HG03439 (cell line): ENCODE measurements around the gene EEFSEC.

ENCODE experiments used
- ATAC-seq: cut with Tn5 transposase; IDR thresholded peaks from one replicate; pipeline ENCODE4 v1.9.1; 2021; ENCODE audit warnings: mild to moderate bottlenecking, moderate library complexity; ENCODE audit not compliant: unreplicated experiment

EEFSEC gene

DNA sequence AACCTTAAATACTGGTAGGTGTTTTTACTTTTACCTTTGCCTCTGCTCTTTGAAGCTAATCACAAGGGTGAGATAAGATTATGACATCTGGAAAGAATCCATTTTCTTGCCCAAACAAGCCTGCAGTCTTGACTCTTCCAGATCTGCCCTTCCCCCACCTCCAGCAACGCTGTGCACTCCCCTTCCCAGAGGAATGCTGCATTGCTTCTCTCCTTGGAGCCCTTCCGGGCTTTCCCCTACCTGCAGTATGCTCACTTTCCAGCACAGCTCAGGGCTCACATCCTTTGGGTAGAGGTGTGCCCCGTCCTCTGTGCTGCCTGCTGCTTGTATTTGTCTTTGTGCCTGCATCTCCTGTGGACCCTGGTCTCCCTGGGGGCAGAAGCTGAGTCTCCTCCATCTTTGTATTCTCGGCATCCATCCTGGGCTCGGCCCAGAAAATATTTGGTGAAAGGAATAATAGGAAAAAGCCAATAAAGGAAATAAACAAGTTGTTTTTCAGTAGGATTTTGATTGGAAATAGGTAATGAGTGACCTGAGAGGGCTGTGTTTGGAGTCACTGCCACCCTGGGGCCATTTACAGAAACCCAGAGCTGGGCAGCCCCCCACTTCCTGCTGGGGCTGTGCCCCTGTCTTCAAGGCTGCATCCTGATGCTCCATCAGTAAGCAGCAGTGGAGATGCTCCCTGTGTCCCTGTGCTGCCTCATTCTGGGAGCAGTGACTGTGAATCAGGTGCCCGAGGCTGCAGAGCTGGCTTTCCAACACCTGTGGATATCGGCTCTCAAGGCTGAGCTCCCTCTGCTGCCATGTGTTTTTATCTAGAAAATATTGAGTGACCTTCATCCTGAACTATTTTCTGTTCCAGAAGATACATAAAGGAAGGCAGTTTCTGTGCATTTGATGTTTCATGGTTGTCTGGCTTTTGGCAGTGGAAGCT is 117.5 kb downstream of the EEFSEC start:
- ATAC-seq: no peak

DNA sequence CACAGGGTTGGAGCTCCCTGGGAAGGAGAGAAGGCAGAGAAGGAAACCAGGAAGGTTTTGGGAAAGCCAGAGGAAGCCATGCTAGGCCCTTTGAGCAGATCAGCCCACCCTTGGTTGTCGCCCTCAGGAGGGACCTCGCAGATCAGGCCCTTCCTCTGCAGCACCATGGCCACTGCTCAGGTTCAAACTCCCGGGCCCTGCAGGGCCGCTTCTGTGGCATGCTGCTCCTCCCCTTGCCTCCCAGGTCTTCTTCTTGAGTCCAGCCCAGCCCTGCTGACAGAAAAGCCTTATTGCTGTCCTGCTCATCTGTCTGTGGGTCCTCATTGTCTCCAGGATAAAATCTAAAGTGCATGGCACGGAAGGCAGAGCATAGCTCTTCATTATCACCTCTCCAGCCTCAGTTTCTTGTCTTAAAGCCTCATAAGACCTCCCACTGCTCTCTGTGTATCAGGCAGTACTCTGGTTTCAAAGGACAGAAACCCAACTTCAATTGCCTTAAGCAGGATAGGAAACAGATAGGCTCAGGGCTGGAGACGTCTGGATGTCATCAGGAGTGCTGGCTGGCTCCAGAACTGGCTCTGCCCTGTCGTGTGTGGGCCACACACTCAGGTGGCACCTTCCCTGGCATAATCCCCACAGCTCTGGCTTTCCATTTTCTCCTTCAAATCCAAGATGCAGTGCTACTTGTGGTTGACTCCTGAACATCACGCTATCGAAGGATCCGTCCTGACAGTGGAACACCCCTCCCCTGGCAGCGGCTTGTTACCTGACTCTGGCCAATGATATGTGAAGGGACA is 118.5 kb downstream of the EEFSEC start:
- ATAC-seq: no peak

DNA sequence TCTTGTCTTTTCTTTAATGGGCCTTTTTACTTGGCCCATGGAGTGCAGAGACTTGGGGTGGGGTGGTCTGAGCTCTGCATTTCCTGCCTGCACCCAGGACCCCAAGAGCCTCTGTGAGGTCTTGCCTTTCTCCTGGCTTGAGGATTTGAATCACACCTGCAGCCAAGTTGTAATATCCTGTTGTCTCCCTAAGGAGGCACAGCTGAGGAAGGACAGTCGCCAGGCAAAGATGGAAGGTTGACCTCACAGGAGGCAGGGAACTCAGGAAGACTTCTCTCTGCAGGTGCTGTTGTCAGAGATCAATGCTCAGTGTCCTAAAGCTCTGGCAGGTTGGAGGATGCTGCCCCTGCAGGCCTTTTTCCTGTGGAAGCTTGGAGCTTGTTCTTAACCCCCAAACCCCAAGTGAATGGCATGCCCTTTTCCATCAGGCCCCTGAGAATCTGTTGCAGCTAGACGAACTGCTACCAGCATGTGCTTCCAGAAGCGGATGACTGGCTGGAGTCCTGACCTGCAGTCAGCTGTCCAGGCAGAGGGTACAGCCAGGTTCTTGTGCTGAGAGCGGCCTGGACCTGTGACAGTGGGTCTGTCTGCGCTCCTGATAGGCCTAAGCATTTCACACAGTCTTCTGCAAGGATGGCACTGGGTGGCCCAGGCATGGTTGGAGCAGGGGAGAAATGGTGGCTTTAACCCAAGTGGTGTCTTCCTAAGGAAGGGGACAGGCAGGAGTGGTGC is 120.0 kb downstream of the EEFSEC start:
- ATAC-seq: no peak

DNA sequence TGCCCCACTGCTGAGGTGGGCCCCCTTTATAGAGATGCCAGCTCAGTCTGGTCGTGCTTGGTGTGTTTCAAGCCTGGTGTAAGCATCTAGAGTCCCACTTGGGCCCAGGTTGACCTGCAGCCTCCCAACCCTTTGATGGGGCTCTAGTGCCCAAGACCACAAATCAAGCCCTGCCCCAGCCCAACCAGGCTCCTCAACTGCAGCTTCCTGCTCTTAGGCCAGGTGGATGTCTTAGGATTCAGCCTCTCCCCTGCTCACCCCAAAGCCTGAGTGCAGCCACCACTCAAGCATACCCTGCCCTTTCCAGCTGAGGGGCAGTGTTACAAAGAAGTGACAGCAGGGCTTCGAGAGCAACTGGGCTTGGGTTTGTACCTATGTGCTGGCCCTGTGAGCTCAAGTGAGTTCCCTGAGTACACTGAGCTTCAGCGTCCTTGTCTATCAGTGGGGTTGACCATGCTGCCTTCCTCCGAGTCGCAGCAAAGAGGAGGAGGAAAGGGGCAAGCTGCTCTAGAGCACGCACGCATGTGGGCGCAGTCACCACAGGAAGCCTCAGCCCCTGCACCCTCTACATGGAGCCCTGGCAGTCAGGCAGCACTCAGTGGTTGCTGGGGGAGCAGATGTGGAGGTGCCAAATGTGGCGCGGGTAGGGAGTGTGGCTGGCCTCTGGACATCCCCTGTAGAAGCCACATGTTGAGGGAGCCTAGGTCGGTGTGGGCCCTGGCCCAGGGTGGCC is 120.7 kb downstream of the EEFSEC start:
- no peak for ATAC-seq

DNA sequence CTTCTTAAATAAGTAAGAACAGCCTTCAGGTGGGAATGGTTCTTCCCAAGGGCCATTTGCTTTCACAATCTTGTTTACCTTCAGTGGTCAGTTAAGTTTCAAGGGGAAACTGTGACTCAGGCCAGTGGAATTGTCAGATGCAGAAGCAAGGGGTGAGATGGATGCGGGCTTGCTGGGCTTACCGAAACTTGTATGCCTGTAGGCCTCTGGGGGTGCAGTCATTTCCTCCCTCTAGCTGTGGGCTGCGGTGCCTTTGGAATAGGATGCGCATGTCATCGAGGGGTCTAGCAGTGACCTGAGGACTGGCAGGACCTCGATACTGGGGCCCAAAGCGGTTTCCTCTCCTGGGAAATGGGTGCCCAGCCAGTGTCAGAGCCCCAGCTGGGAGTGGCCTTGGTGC is 121.6 kb downstream of the EEFSEC start:
- ATAC-seq: no peak

DNA sequence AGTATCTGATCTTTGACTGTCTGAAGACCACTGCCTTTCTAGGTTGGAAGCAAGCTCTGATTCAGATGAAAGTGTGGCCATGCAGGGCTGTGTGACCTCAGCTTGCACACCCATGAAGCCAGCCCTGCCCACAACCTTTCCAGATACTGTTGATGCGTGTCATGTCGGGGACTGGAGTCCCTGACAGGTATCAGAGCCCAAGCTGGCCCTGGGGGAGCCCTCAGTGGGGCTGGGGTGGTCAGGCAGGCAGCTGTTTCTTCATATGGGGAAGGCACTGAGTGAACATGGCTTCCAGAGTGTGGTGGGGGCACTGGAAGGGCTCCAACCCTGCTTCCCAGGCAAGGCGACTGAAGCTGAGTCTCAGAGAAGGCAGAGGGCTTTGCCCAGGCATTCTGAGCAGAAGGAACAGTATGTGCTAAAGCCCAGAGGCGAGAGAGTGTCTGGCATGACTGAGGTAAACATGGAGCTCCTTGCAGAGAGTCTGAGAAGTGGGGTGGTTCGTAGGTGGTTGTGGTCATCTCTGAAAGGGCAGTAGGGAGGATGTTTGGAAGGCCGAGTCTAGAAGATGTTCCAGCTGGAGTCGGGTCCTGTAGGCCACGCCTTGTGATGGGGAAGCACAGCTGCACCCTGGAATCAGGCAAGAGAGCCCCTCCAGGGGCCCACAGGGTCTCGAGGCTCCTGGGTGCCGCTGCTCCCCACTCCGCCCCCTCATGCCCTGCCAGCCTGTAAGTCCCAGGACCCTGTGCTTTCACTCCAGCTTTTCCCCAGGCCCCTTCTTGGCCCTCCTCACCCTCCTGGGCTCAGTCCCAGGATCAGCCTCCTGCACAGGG is 122.2 kb downstream of the EEFSEC start:
- no peak for ATAC-seq

DNA sequence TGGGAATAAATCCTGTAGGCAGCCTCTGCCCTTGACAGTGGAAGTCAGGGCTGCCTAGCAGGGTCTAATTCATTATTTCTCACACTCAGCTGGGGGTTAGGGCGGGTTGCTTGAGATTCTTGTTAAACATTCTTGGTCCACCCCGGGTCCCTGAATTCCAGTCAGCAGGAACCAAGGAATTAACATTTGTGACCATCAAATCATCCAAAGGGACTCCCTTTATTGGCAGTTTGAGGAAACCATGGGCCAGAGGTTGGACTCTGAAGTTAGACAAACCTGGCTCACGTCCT is 122.8 kb downstream of the EEFSEC start:
- ATAC-seq: no peak

DNA sequence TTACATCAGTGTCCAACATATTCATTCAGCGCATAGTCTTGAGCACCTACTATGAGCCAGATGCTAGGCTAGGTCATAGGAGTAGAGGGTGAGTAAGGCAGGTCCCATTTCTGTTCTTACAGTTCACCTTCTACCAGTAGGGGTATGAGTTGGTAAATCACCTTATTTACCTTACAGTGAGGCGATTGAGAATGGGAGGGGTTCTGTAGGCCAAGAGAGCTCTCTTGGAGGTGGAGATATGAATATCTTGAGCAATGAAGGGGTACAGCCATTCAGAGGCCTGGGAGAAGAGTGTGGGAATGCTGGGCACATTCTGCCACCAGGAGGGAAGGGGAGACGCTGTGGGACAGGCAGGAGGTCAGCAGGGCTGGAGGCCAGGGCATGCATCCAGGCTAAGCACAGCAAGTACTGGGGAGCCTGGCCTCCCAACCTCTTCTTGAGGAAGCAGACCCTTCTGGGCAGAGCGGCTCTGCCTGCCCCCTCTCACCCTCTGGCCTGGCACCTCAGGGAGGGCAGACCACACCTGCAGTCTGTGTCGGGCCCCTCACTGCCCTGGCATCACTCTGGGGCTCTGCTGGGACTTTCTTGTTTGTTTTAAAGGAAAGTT is 123.4 kb downstream of the EEFSEC start:
- ATAC-seq: no peak

DNA sequence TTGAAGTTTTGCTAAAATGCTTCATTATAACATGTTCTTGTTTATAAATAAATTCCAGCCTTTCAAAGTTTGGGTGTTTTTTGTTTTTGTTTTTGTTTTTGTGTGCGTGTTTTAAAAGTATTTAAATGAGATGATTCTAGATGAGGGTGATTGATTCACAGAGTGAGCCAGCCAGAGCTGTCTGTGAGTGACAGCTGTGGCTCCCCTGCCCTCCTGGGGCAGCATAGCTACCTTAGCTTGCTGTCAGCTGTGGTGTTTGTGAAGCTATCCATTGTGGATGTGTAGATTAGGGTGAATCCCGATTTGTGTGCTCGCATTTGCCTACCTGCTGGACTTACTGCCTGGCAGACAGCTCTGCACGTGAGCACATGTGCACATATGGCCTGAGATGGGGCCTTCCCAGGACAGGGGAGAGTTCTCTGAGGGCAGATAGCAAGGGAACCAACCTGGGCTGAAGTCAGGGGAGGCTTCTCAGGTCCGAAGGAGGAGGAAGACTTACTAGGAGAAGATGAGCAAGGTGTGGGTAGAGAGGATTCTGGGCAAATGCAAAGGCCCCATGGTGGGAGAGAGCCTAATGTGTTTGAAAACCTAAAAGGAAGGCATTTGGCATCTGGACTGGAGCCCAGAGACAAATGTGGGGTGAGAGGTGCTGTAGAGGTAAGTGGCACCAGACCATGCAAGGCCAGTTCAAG is 124.2 kb downstream of the EEFSEC start:
- ATAC-seq: no peak

DNA sequence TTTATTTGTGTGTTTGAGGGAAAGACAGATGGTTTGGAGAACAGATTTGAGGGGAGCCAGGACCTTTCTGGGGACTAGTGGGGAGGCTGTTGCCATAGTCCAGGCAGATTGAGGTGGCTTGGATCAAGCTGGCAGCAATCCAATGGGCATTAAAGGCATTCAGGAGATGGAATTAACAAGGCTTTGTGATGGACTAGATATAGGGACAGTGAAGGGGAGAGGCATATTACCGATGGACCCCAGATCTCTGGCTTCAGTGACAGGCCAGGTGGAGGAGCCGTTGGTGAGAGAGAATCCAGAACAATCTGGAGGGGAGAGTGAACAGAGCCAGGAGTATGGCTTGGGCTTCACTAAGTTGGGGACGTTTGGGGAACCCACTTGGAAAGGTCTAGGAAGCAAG is 124.8 kb downstream of the EEFSEC start:
- no peak for ATAC-seq

DNA sequence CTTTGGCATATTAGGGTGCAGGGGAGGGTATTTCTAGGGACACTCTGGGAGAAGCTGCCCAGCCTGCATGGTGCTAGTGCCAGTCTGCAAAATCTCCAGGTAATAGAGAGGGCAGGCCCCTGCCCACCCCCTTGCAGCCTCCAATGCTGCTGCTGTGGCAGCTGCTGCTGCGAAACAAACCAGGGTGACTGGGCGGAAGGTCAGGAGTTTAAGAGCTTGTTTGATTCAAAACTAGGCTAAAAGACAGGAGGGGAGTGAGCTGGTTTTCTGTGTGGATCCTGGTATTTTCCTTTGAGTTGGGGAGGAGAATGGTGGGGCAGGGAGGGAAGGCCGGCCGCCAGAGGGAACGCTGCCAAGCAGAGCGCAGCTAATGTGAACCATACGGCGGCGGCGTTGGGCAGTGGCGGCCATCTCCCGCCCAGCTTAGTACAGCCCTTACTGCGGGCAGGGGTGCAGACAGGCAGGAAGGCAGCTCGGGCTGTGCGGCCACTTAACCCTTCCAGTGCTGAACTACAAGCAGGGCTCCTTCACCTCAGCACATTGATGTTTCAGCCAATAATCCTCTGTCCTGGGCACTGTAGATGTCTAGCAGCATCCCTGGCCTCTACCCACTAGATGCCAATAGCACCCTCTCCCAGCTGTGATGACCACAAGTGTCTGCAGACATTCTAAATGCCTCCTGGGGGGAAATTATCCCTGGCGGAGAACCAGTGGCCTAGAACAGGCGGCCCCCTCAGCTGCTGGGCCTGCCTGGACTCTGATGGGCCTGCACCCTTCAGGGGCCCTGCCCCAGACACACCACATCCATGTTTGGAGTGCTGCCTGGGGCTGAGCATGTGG is 125.7 kb downstream of the EEFSEC start:
- no peak for ATAC-seq

DNA sequence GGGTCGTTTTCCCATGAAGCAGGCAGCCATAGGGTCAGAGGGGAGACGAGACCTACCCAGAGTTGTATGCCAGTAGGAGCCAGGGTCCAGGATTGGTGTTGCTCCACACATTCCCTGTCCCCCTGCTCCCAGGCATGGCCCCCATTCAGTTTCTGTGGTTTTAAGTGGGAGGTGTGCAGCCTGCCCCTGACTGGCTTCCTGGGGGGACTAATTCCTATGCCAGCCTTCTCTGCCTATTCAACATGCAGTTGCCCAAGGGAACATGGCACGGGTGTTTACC is 126.3 kb downstream of the EEFSEC start:
- ATAC-seq: no peak

DNA sequence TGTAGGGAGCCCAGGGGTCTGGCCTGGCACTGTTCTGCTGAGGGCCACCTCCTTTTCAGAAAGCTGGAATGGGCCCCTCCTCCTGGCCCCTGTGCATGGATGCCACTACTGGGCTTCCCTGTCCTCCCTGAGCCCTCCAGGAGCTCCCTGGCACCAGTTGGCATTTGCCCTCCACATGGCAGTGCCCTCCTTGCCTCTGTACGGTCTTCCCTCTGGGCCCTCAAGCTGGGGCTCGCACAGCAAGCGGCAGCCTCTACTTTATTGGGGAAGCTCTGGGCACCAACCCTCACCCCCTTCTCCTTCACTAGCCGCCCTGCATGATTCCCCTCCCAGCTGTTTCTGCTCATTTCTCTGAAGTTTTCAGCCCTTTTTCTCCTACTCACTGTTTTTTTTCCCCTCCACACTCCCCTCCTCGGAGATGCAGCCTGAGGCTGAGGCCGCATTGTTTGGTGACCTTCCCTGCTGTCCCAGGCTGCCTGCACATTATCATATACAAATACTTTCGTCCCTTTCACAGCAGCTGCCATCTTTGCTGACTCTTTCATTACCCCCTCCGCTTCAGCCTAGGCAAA is 127.3 kb downstream of the EEFSEC start:
- ATAC-seq: no peak

DNA sequence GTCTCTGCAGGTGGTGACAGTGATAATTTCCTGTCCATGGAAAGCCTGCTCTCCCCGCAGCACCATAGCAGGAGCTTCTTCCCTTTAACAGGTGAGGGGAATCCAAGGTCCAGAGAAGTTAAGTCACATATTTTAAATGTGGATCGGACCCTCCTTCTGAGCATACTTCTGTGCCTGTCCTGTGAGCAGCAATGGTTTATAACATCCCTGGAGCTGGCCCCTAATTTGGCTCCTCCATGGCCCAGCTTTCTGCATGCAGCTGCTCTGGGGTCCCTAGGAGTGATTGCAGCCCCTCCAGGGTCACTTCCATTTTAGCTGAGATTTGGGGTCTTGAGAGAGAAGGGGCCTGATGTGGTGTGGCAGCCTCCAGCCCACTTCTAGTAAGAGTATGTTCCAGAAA is 127.8 kb downstream of the EEFSEC start:
- ATAC-seq: no peak

DNA sequence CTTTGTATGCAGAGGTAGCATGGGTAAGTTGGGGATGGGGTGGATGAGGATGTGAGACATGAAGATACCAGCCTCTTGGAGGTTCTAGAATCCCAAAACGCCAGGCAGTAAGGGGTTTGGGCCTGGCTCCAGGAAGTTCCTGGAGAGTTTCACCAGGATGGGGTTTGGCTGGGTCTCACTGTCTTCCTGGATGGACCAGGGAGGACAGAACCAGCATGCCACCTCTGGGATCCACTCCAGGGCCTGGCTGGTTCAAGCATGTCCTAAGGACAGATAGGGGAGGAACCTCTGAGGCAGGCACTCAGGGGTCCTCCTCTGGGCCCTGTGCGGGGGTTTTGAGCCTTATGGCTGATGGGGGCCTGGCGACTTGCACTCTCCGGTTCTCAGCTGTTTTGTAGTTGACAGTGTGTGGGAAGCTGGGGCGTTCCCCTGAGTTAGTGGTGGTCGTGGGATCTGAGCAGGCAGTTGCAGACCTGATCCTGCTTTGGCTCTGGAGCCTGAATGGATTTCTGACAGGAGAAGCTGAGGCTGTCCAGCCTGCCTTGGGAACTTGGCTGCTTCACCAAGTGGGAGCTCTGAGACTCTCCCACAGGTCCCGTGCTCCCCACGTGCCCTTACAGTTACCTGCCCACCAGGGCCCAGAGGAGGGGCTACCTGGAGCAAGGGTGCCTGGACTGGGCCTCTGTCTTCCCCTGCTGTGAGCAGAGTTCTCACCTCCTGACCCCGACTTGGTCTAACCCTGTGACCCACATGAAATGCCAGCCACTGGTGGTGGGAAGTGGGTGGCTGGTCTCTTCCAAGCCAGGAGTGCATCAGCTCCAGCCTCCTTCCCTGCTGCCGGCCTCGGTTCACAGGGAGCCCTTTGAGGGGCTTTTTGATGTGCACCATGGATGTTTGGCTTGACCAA is 128.4 kb downstream of the EEFSEC start:
- ATAC-seq: no peak

DNA sequence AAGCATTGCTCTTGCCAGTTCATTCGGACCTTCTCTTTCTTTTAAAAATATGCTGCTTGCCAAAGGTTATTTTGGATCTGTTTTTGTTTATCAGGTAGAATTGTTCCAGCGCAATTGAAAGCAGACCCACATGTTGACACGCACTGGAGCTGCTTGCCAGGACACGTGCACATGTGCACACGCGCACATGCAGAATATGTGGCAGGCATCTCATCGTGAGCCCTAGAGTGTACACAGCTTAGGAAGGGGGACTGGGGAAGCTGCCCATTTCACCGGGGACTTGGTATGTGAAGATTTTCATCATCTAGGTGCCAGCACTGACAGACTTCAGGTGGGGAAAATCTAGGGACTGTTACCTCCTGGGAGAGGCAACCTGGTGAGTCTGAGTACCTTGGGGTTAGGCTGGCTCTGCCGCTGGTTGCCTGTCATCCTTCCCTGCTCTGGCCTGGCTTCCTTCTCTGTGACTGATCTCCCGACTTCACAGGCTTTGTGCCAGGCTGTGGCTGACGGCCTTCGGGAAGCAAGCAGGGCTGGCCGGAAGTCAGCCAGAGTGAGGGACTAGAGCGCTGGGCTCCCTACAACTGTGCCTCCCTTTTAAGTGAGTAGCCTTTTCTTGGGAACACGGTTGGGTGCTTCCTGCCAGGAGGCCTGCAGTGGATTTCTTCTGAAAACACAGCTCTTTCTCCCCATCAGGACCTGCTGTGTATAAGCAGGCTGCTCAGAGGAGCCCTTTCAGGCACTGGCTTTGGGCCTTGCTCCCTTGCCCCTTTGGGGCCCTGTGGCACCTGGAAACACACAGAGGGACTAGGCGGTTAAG is 129.3 kb downstream of the EEFSEC start:
- no peak for ATAC-seq
